Esophagus squamous epithelium (tissue), 5 donors: ENCODE results near the gene NSRP1. TPM values are rescaled to one million over a fixed set of nuclear protein-coding genes. Genes with fewer than 3 reads are reported as not detected.

Experiments used
- DNase-seq: peaks from one replicate; lab custom pipeline; 2025; lab: John Stamatoyannopoulos, UW
- H3K27ac ChIP-seq, 4 donors: fragments of 200-600 bp; sonication (generic); one replicate each; pipeline ENCODE4 v1.5.1; 2016 to 2019; ENCODE audit warnings: mild to moderate bottlenecking in 1 of 4
- H3K27me3 ChIP-seq, 4 donors: fragments of 200-600 bp; sonication (generic); 1 replicate in 3 of 4; 2 replicates in 1 of 4; pipeline versions ENCODE4 v1.5.1 to v1.6.0; 2017 to 2021; ENCODE audit warnings: antibody characterized with exemption in 1 of 4
- H3K36me3 ChIP-seq, 3 donors: fragments of 200-600 bp; sonication (generic); one replicate each; pipeline ENCODE4 v1.5.1; 2016 to 2019
- H3K4me1 ChIP-seq, 3 donors: fragments of 200-600 bp; sonication (generic); one replicate each; pipeline ENCODE4 v1.5.1; 2017 to 2019
- H3K4me3 ChIP-seq, 4 donors: fragments of 200-600 bp; sonication (generic); 1 replicate in 3 of 4; 2 replicates in 1 of 4; pipeline ENCODE4 v1.5.1; 2016 to 2019; ENCODE audit warnings: mild to moderate bottlenecking in 2 of 4, moderate library complexity in 1 of 4
- H3K9me3 ChIP-seq, 3 donors: fragments of 200-600 bp; sonication (generic); one replicate each; pipeline ENCODE4 v1.5.1; 2016 to 2019
- CTCF ChIP-seq, 6 experiments: fragments of 450-650 bp in 4 of 6; fragments of 200-600 bp in 2 of 6; sonication (generic) in 2 of 6; IDR thresholded peaks; one replicate each; pipeline ENCODE4 v1.5.1; 2016 to 2019; ENCODE audit warnings: antibody characterized with exemption in 6 of 6, mild to moderate bottlenecking in 4 of 6, moderate library complexity in 4 of 6
- POLR2A ChIP-seq, 4 donors: fragments of 450-650 bp; IDR thresholded peaks; one replicate each; pipeline ENCODE4 v1.6.1; 2017; ENCODE audit warnings: antibody characterized with exemption in 4 of 4, mild to moderate bottlenecking in 4 of 4, moderate library complexity in 3 of 4
- WGBS, 2 donors: methylation state at CpG; one replicate each; pipeline ENCODE4 v1.1.5; 2018; 5-methylcytosine and 5-hydroxymethylcytosine counted together
- intact Hi-C: fragments of 100-400 bp; cut with DNase I; formaldehyde crosslinking; loops from one replicate; pipeline ENCODE4 v1.15.0; 2022
- total RNA-seq, 4 donors: library from RNA; depleted of rRNA; stranded (reverse); fragments of >200 nt; gene quantifications; one replicate each; pipeline ENCODE4 v1.1.0, GENCODE V29; 2016
- donor health status: DM: yes; HTN: yes; CAD: no.

The NSRP1 gene
- total RNA-seq, 4 donors from 2014 or later: 12.9 to 28.6 (median 21.8) TPM

DNA sequence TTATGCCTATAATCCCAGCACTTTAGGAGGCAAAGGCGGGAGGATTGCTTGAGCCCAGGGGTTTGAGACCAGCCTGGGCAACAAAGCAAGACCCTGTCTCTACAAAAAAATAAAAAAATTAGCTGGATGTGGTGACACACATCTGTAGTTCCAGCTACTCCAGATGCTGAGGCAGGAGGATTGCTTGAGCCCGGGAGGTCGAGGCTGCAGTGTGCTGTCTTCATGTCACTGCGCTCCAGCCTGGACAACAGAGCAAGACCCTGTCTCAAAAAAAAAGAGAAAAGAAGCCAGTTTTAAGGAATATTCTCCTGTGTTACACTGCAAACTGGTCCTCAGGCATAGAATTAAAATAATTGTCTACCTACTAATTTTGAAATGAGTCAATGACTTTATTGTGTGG lies 47.9 kb downstream of the NSRP1 start:
- Histone ChIP-seq H3K36me3 (peaks cover 0 to 58% (median 4%) of the 10 kb centered on the region in 3 donors), H3K4me1 (peaks cover 0 to 11% (median 0%) of the 10 kb centered on the region in 3 donors), H3K4me3 (no peak overlapping the region), H3K9me3 (no peaks in the 10 kb centered on the region), H3K27ac (no peak overlapping the region), H3K27me3 (no peaks in the 10 kb centered on the region)
- DNase-seq: no peak
- 94 to 100% methylated on average over 4 of the region's 4 CpGs for WGBS, 2 donors
- TF ChIP-seq POLR2A (IDR thresholded peaks at IDR 0.05) (no peak), CTCF (IDR thresholded peaks at IDR 0.05) (no peak)
- intact Hi-C loops: no loop called here

- H3K27ac ChIP-seq: no peak overlapping the region
- no peak overlapping the region for H3K4me3 ChIP-seq
- no peak for DNase-seq
- TF ChIP-seq CTCF (IDR thresholded peaks at IDR 0.05): no peak
- no peak for TF ChIP-seq POLR2A (IDR thresholded peaks at IDR 0.05)
- H3K27me3 ChIP-seq: no peaks in the 10 kb centered on the region
- 83 to 89% methylated on average over 3 of the region's 3 CpGs for WGBS, 2 donors
- intact Hi-C loops: no loop called here
- no peaks in the 10 kb centered on the region for H3K9me3 ChIP-seq
- peaks cover 0 to 52% (median 4%) of the 10 kb centered on the region in 3 donors for H3K36me3 ChIP-seq
- peaks cover 0 to 14% (median 0%) of the 10 kb centered on the region in 3 donors for H3K4me1 ChIP-seq
These were observed 48.5 kb downstream of the NSRP1 start for GRCh38 chr17:30165147-30165546.

GRCh38 chr17:30165960-30166359 lies 49.3 kb downstream of the NSRP1 start:
- H3K9me3 ChIP-seq: no peaks in the 10 kb centered on the region
- TF ChIP-seq POLR2A (IDR thresholded peaks at IDR 0.05): no peak
- TF ChIP-seq CTCF (IDR thresholded peaks at IDR 0.05): no peak

GRCh38 chr17:30170415-30170987 lies 53.9 kb downstream of the NSRP1 start:
- Histone ChIP-seq H3K27me3 (no peaks in the 10 kb centered on the region), H3K4me1 (peaks cover 0 to 34% (median 0%) of the 10 kb centered on the region in 3 donors), H3K36me3 (peaks cover 0 to 43% (median 3%) of the 10 kb centered on the region in 3 donors), H3K27ac (peak overlapping the region in 1 of 4 donors; percentile 18), H3K9me3 (no peaks in the 10 kb centered on the region), H3K4me3 (no peak overlapping the region)
- DNase-seq: no peak
- no peak for TF ChIP-seq POLR2A (IDR thresholded peaks at IDR 0.05)
- no peak for TF ChIP-seq CTCF (IDR thresholded peaks at IDR 0.05)
- intact Hi-C loops: no loop called here

More at GRCh38 chr17:30165960-30166359, 49.3 kb downstream of the NSRP1 start:
- intact Hi-C loops: no loop called here
- Histone ChIP-seq H3K36me3 (peaks cover 0 to 51% (median 6%) of the 10 kb centered on the region in 3 donors), H3K4me3 (no peak overlapping the region), H3K27me3 (no peaks in the 10 kb centered on the region), H3K27ac (no peak overlapping the region), H3K4me1 (peaks cover 0 to 17% (median 0%) of the 10 kb centered on the region in 3 donors)
- no peak for DNase-seq
- WGBS, 2 donors: 68 to 75% methylated on average over 1 of the region's 1 CpG

DNA sequence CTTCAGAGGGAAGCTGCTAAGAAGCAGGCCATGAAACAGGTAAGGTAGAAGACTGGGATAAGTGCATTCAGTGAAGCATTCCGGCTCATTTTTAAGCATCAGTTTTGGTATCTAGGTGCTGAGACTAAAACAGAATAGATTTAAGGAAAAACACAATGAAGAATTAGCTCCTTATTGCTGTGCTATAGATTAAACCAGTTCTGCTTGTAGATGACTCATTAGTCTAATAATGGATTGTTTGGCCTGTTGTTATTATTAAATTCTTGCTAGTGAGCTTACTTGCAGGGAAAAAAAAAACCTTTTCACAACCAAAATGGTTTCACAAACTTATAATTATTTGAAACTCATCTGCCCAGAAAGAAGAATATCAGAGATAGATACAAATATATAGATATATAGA lies 55.9 kb downstream of the NSRP1 start:
- TF ChIP-seq POLR2A (IDR thresholded peaks at IDR 0.05) (no peak), CTCF (IDR thresholded peaks at IDR 0.05) (no peak)
- H3K27me3 ChIP-seq: no peaks in the 10 kb centered on the region

More for the DNA sequence above, 55.9 kb downstream of the NSRP1 start:
- Histone ChIP-seq H3K4me1 (peaks cover 0 to 34% (median 0%) of the 10 kb centered on the region in 3 donors), H3K36me3 (peaks cover 0 to 50% (median 3%) of the 10 kb centered on the region in 3 donors), H3K9me3 (no peaks in the 10 kb centered on the region), H3K4me3 (no peak overlapping the region), H3K27ac (peak overlapping the region in 3 of 4 donors; percentile 9 to 49 (median 9))
- 56 to 62% methylated on average over 1 of the region's 1 CpG for WGBS, 2 donors
- intact Hi-C loops: no loop called here
- DNase-seq: no peak
